LNCaP clone FGC (cell line): ENCODE measurements around the gene CNIH2.

ENCODE experiments used
- DNase-seq: peaks from one replicate; pipeline ENCODE4 v3.0.0-alpha.2; 2011; ENCODE audit warnings: low read depth
- H3K4me3 ChIP-seq: 2 replicates; pipeline ENCODE4 v1.5.1; 2011; ENCODE audit warnings: mild to moderate bottlenecking, low read depth, low read length, control low read depth
- TF ChIP-seq, protein P1 (sequence below): IDR thresholded peaks from 2 replicates; pipeline ENCODE4 v1.5.1; 2012; ENCODE audit warnings: mild to moderate bottlenecking; ENCODE audit not compliant: control insufficient read depth, insufficient read depth; ENCODE audit errors: extremely low read depth

The CNIH2 gene

DNA sequence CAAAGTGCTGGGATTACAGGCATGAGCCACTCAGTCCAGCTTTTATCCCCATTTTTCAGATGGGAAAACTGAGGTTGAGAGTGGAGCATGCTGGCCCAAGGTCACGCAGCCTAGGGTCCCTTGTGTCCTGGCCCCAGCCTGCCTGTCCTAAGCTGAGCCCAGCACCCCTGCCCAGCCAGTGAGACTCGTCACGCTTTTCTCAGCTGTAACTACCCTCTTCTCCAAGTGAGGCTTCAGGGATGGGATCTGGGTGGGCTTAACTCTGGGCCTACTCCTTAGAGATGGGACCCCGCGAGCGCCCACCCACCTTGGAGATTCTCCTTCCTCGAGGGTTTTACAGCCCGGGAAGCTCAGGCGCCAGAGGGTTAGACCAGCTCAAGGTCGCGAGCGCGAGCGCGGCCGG, 13.3 kb downstream of the CNIH2 start:
- TF ChIP-seq, protein P1, sequence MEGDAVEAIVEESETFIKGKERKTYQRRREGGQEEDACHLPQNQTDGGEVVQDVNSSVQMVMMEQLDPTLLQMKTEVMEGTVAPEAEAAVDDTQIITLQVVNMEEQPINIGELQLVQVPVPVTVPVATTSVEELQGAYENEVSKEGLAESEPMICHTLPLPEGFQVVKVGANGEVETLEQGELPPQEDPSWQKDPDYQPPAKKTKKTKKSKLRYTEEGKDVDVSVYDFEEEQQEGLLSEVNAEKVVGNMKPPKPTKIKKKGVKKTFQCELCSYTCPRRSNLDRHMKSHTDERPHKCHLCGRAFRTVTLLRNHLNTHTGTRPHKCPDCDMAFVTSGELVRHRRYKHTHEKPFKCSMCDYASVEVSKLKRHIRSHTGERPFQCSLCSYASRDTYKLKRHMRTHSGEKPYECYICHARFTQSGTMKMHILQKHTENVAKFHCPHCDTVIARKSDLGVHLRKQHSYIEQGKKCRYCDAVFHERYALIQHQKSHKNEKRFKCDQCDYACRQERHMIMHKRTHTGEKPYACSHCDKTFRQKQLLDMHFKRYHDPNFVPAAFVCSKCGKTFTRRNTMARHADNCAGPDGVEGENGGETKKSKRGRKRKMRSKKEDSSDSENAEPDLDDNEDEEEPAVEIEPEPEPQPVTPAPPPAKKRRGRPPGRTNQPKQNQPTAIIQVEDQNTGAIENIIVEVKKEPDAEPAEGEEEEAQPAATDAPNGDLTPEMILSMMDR = no peak
- no peak overlapping the region for H3K4me3 ChIP-seq
- no peak for DNase-seq

DNA sequence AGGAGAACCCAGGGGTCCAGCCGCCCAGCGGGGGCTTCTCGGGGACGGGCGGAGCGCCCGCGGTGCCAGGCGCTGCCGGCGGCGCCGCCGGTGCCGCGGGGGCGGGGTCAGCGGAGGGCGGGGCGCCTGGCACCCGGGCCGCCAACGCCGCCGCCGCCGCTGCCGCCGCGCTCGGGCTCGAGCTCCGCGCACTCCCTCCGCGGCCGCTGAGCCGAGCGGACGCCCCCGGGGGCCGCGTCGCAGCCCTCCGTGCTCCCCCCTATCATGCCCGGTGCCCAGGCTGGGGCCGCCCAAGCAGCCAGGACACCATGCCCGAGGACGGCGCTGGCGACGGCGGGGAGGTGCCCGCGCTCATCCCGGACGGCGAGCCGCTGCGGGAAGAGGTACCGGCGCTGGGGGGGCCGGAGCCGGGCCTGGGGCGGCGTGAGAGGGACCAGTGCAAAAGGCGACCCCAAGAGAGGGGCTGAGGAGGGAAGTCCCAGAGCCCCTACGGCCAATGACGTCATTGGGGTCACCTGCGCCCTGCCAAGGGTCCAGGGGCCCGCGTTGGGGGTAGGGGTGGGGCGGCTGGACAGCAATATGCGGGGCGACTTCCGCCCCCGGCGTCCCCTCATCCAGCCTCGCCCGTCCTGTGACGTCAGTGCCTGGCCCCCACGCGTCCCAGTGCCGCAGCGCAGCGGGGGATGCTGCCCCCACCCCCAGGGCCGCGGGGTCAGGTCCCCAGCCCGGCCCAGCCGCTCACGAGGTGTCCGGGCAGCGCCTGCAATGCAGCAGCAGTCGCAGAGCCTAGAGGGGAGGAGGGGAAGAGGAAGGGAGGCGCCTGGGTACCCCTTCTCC, 13.9 kb downstream of the CNIH2 start, which contains the start of gene TMEM151A:
Gene TMEM151A, plus strand, starts transcription at position 189 of the 837 bp plus-strand sequence. Its CDS starts 120 bp downstream, at position 309.
- DNase-seq = no peak
- TF ChIP-seq, protein P1 = no peak
- peak within 1 kb of the TSS; percentile 36 for H3K4me3 ChIP-seq

DNA sequence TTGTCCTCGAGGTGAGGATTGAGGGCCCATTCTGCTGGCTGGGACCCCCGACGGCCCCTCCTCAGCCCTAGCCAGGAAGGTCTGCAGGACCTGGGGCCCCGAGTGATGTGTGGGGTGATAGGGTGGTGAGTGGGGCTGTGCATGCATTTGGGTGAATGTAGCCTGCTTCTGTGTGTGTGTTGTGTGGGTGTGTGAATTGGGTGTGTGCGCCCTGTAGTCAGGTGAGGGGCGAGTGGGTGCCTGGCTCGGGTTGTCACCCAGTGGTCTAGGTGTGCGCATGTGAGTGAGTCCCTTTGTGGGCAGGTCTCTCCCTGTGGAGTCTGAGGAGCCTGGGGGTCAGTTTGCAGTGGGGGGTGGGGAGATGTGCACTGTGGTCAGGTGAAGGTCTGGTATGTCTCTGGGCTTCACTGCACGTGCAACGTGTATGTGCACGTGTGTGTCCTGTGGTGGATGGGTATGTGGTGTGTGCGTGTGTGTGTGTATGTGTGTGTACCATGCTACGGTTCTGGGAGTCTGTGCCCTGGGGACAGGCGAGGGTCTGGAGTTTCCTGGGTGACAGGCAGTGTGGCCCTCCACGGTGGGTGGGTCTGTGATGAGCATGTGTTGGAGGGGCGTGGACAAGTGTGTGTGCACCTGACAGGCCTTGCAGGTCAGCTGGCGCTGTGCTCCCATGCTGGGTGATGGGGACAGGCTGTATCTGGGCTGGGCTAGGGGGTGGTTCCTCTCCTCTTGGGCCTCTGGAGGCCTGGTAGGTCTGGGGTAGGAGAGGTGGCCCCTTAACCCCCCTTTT, 14.8 kb downstream of the CNIH2 start:
- H3K4me3 ChIP-seq = no peak overlapping the region
- TF ChIP-seq, protein P1 = no peak
- DNase-seq = no peak

DNA sequence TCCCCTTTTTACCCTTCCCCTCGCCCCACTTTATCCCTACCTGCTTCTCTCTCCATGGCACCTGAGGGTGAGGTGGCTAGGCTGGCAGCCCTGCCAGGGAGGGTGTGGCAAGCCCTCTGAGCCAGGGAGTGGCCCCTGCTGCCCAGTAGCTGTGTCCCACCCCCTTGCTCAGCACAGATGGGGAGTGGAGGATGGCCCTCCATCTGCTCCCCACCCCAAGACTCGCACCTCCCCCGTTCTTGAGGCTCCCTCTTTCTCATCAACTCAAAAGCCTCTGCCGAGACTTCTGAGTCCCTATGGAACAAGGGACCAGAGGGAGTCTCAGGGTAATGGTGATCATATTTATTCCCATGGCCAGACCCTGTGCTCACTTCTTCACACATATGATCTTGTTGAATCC, 15.4 kb downstream of the CNIH2 start:
- H3K4me3 ChIP-seq = no peak overlapping the region
- TF ChIP-seq, protein P1 = no peak
- DNase-seq = no peak

DNA sequence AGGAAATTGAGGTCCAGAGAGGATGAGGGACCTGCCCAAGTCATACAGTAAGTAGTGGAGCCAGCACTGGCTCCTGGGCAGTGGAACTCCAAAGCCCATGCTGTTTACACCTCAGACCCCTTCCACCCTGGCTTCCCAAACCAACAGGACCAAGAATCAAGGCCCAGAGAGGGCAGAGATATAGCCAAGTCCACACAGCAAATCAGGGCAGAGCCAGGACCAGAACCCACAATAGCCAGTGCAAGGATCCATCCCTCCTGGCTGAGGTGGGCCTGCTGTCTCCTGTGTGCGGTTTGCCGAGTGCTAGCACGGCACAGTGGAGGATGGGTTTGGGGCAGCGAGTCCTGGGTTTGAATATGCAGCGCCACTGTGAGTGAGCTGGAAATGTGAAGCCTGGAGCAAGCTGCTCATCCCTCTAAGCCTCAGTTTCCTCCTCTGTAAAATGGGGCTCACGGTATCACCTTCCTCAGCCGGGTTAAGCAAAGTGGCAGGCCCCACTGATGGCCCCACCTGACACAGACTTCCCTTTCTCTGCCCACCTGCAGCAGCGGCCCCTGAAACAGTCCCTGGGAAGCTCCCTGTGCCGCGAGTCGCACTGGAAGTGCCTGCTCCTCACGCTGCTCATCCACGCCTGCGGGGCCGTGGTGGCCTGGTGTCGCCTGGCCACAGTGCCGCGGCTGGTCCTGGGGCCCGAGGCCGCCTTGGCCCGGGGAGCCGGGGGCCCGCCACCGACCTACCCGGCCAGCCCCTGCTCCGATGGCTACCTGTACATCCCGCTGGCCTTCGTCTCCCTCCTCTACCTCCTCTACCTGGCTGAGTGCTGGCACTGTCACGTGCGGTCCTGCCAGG, 16.0 kb downstream of the CNIH2 start:
- DNase-seq = no peak
- H3K4me3 ChIP-seq = no peak overlapping the region
- TF ChIP-seq, protein P1 = no peak

DNA sequence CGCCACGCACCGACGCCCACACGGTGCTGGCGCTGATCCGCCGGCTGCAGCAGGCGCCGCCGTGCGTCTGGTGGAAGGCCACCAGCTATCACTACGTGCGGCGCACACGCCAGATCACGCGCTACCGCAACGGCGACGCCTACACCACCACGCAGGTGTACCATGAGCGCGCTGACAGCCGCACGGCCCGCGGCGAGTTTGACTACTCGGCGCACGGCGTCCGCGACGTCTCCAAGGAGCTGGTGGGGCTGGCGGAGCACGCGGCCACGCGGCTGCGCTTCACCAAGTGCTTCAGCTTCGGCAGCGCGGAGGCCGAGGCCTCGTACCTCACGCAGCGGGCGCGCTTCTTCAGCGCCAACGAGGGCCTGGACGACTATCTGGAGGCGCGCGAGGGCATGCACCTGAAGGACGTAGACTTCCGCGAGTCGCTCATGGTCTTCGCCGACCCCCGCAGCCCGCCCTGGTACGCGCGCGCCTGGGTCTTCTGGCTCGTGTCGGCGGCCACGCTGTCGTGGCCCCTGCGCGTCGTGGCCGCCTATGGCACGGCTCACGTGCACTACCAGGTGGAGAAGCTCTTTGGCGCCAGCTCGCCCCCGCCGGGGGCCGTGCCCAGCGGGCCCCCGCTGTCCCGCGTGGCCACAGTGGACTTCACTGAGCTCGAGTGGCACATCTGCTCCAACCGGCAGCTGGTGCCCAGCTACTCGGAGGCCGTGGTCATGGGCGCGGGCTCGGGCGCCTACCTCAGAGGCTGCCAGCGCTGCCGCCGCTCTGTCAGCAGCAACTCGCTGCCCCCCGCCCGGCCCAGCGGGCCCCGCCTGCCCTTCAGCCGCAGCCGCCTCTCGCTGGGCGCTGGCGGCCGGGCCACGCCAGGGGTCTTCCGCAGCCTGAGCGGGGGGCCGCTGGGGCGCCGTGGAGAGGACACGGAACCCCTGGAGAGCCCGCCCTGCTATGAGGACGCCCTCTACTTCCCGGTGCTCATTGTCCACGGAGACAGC, 16.9 kb downstream of the CNIH2 start:
- DNase-seq = no peak
- H3K4me3 ChIP-seq = no peak overlapping the region
- TF ChIP-seq, protein P1 = no peak
